Lung (tissue), 12 donors: ENCODE data around the gene KIRREL1. TPM values are rescaled to one million over a fixed set of nuclear protein-coding genes. Genes with fewer than 3 reads are reported as not detected.

Source experiments
- ATAC-seq: fragments of 200-7000 bp; cut with Tn5 transposase; one replicate; pipeline ENCODE4 v1.9.1; 2020; ENCODE audit warnings: moderate number of reproducible peaks; ENCODE audit not compliant: insufficient read depth, low FRiP score
- DNase-seq, 3 donors: peaks; one replicate each; pipeline ENCODE4 v3.0.0-alpha.2; 2013 to 2017
- H3K27ac ChIP-seq, 2 donors: one replicate each; pipeline ENCODE4 v1.5.1; 2013; ENCODE audit warnings: mild to moderate bottlenecking in 2 of 2, moderate library complexity in 2 of 2, control low read depth in 1 of 2, inconsistent platforms in 1 of 2, low read depth in 1 of 2, low read length in 1 of 2
- H3K27me3 ChIP-seq, 3 donors: one replicate each; pipeline ENCODE4 v1.5.1; 2013; ENCODE audit warnings: low read length in 2 of 3; ENCODE audit not compliant: control insufficient read depth in 3 of 3, insufficient read depth in 3 of 3
- H3K36me3 ChIP-seq, 4 donors: one replicate each; pipeline ENCODE4 v1.5.1; 2013; ENCODE audit warnings: low read length in 4 of 4, mild to moderate bottlenecking in 1 of 4, moderate library complexity in 1 of 4; ENCODE audit not compliant: control insufficient read depth in 4 of 4, insufficient read depth in 4 of 4
- H3K4me1 ChIP-seq, 5 donors: one replicate each; pipeline ENCODE4 v1.5.1; 2013; ENCODE audit warnings: low read length in 5 of 5, mild to moderate bottlenecking in 2 of 5, moderate library complexity in 1 of 5; ENCODE audit not compliant: control insufficient read depth in 5 of 5, insufficient read depth in 5 of 5
- H3K4me3 ChIP-seq: one replicate; pipeline ENCODE4 v1.5.1; 2013; ENCODE audit warnings: mild to moderate bottlenecking, control low read depth, moderate library complexity
- H3K9ac ChIP-seq, 2 donors: one replicate each; pipeline ENCODE4 v1.5.1; 2013; ENCODE audit warnings: low read length in 2 of 2, control low read depth in 1 of 2; ENCODE audit not compliant: insufficient read depth in 1 of 2
- H3K9me3 ChIP-seq, 4 donors: one replicate each; pipeline ENCODE4 v1.5.1; 2013; ENCODE audit warnings: low read length in 3 of 4, mild to moderate bottlenecking in 1 of 4, moderate library complexity in 1 of 4; ENCODE audit not compliant: control insufficient read depth in 4 of 4, insufficient read depth in 3 of 4
- WGBS, 2 donors: extraction: QIAGEN DNeasy Blood & Tissue Kit; methylation state at CpG; one replicate each; pipeline ENCODE4 v1.1.7; 2013; 5-methylcytosine and 5-hydroxymethylcytosine counted together
- polyA plus RNA-seq, 2 donors: library from polyadenylated mRNA; stranded (reverse); fragments of 200-250 nt; gene quantifications; one replicate each; pipeline ENCODE4 v1.2.1, GENCODE V29; 2013
- total RNA-seq, 2 donors: library from RNA; depleted of rRNA in 1 of 2; stranded (reverse); fragments of >200 nt in 1 of 2; gene quantifications; one replicate each; pipeline ENCODE4 v1.2.1, GENCODE V29; 2014 to 2021
- TF ChIP-seq, protein P1 (sequence below): IDR thresholded peaks from 2 replicates; pipeline ENCODE4 v1.5.1; 2012; ENCODE audit warnings: mild to moderate bottlenecking; ENCODE audit errors: control extremely low read depth, extremely low read depth
- donor health status: control.
- donor health status: control.
- donor health status: Bipolar disorder and iron deficiency.
- donor health status: healthy.
- donor health status: DM: yes; HTN: yes; CAD: no.

The KIRREL1 gene
- total and polyA plus RNA-seq, 4 donors = 7.5 to 41.8 (median 26.5) TPM

DNA sequence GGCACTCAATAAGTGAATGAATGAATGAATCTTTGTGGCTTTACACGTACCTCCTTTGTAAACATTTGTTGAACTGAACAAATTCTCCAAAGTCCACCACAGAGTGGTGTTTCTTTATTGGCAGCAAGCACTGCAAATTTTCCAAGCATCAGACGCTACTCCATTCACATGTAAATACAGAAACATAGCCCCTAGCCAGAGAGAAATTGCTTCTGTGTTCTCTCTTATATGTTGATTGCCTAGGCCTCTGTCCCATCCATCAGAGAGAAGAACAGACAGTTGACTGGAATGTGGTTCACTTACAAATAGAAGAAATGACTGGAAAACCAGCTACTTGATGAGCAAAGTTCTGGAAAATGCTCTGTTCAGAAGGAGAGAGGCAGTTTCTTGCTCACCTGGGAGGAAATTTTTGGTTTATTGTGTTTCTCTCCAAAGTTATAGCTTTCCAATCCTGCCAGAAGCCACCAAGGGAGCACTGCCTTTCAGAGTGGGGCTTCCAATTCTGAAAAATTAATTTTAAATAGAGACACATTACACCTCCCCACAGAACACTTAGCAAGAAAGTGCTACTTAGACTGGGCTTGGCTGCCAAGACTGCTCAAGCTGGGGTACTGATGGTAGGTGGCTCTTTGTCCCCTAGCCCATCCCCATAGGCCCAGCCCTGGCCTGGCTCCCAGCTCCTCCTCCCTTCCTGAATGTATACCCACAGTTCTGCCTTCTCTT lies 18.1 kb upstream of the KIRREL1 start:
- no peak overlapping the region for H3K27ac ChIP-seq
- no peaks in the 10 kb centered on the region for H3K36me3 ChIP-seq
- H3K9me3 ChIP-seq = no peaks in the 10 kb centered on the region
- WGBS, 2 donors = 70 to 87% methylated on average over 2 of the region's 2 CpGs
- H3K4me3 ChIP-seq = no peak overlapping the region
- H3K9ac ChIP-seq = no peak overlapping the region
- no peaks in the 10 kb centered on the region for H3K27me3 ChIP-seq
- ATAC-seq (no peak), DNase-seq (peak in 1 of 3 donors; percentile 17)
- H3K4me1 ChIP-seq = peaks cover 0 to 8% (median 6%) of the 10 kb centered on the region in 5 donors
- TF ChIP-seq, protein P1, sequence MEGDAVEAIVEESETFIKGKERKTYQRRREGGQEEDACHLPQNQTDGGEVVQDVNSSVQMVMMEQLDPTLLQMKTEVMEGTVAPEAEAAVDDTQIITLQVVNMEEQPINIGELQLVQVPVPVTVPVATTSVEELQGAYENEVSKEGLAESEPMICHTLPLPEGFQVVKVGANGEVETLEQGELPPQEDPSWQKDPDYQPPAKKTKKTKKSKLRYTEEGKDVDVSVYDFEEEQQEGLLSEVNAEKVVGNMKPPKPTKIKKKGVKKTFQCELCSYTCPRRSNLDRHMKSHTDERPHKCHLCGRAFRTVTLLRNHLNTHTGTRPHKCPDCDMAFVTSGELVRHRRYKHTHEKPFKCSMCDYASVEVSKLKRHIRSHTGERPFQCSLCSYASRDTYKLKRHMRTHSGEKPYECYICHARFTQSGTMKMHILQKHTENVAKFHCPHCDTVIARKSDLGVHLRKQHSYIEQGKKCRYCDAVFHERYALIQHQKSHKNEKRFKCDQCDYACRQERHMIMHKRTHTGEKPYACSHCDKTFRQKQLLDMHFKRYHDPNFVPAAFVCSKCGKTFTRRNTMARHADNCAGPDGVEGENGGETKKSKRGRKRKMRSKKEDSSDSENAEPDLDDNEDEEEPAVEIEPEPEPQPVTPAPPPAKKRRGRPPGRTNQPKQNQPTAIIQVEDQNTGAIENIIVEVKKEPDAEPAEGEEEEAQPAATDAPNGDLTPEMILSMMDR = no peak

DNA sequence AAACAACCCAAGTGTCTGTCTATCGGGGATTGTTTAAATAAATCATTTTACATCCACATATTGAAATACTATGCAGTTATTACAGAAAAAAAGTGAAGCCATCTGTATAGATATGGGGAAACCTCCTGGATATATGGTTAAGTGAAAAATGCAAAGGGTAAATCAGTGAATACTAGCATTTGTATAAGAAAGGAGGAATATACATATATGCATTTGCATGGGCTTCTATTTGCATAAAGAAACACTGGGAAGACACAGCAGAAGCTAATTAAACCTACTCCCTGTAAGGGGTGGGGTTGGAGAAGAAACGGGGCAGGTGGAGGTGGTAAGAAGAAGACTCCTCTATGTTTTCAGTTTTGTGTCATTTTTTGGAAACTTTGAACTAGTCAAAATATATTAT lies 16.6 kb upstream of the KIRREL1 start:
- no peaks in the 10 kb centered on the region for H3K36me3 ChIP-seq
- no peak overlapping the region for H3K27ac ChIP-seq
- peaks cover 0 to 8% (median 6%) of the 10 kb centered on the region in 5 donors for H3K4me1 ChIP-seq
- DNase-seq (no peak), ATAC-seq (no peak)
- no peak overlapping the region for H3K9ac ChIP-seq
- H3K27me3 ChIP-seq = no peaks in the 10 kb centered on the region
- TF ChIP-seq, protein P1 = no peak
- H3K9me3 ChIP-seq = no peaks in the 10 kb centered on the region
- WGBS, 2 donors = 93 to 95% methylated on average over 2 of the region's 2 CpGs
- no peak overlapping the region for H3K4me3 ChIP-seq

DNA sequence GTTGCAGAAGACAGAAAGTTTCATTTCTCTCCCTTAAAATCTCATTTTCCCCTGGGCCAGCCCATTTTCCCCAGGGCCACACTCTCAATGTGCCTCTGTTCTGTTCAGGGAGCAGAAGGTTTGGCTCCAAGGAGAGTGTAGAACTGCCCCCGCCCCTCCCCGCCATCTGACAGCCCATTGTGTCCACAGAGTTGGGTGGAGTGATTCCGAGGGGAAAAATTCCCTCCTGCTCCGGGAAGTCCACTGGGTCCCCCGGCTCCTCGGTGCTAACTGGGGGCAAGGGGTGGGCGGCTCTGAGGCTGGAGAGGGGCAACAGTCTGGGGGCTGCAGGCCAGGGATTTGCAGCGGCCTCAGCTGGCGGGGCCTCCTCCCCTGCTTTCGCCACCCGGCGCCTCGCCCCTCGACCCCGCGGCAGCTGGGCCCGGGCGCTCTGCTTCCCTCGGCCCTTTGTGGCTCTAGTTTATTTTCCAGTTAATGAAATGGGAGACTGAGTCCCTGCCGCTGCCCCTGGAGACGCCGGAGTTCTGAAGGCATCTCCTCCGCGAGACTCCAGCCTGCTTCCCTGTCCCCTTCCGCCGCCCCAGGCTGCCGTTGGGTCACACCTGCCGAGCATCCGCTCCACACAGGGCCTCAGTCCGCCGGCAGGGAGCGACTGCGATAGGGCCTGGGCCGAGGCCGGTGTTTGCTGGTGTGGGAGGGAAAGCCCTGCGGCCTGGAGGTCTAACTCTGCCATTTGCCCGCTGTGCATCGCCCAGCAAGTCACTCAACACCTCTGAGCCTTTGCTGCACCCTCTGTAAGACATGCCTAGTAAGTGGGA lies 14.7 kb upstream of the KIRREL1 start:
- H3K9me3 ChIP-seq = no peaks in the 10 kb centered on the region
- peaks cover 0 to 8% (median 6%) of the 10 kb centered on the region in 5 donors for H3K4me1 ChIP-seq
- no peaks in the 10 kb centered on the region for H3K27me3 ChIP-seq
- no peak overlapping the region for H3K4me3 ChIP-seq
- H3K9ac ChIP-seq = no peak overlapping the region
- no peak overlapping the region for H3K27ac ChIP-seq
- WGBS, 2 donors = 27 to 30% methylated on average over 38 of the region's 38 CpGs
- no peaks in the 10 kb centered on the region for H3K36me3 ChIP-seq
- no peak for ATAC-seq
- DNase-seq = peak; percentile 38 to 48 (median 41)
- TF ChIP-seq, protein P1 = no peak
